Raji (cell line): ENCODE data around the gene CPLANE2.

Experiments
- POLR2A ChIP-seq: IDR thresholded peaks from 2 replicates; pipeline ENCODE4 v1.6.1; 2011; ENCODE audit warnings: low read depth, low read length, control low read depth; ENCODE audit not compliant: insufficient read depth

CPLANE2 gene

GRCh38 chr1:16253332-16253922 is 16.4 kb upstream of the CPLANE2 start:
- no peak for TF ChIP-seq POLR2A

- TF ChIP-seq POLR2A: no peak
Observed at GRCh38 chr1:16252912-16253311, 15.9 kb upstream of the CPLANE2 start.

- TF ChIP-seq POLR2A: no peak
Observed at GRCh38 chr1:16251381-16251780, 14.4 kb upstream of the CPLANE2 start.

GRCh38 chr1:16250524-16251251 is 13.7 kb upstream of the CPLANE2 start:
- TF ChIP-seq POLR2A: no peak

- no peak for TF ChIP-seq POLR2A
Observed at GRCh38 chr1:16249596-16250241, 12.7 kb upstream of the CPLANE2 start.

GRCh38 chr1:16248603-16249516 is 11.9 kb upstream of the CPLANE2 start:
- TF ChIP-seq POLR2A: 0 out of 2 replicates have a peak, but pooled peaks have one; percentile 14

GRCh38 chr1:16248007-16248436 is 11.0 kb upstream of the CPLANE2 start:
- no peak for TF ChIP-seq POLR2A

- TF ChIP-seq POLR2A: no peak
Observed at GRCh38 chr1:16247441-16247840, 10.5 kb upstream of the CPLANE2 start.

GRCh38 chr1:16246961-16247360 is 10.0 kb upstream of the CPLANE2 start:
- TF ChIP-seq POLR2A: no peak

- no peak for TF ChIP-seq POLR2A
Observed at GRCh38 chr1:16245476-16246196, 8.7 kb upstream of the CPLANE2 start.

GRCh38 chr1:16244650-16245285 is 7.8 kb upstream of the CPLANE2 start:
- no peak for TF ChIP-seq POLR2A

GRCh38 chr1:16243936-16244649 is 7.1 kb upstream of the CPLANE2 start:
- TF ChIP-seq POLR2A: no peak

GRCh38 chr1:16243215-16243610 is 6.2 kb upstream of the CPLANE2 start:
- no peak for TF ChIP-seq POLR2A

- TF ChIP-seq POLR2A: no peak
Observed at GRCh38 chr1:16242556-16243214, 5.7 kb upstream of the CPLANE2 start.
